GM23338 (cell line): ENCODE results near the gene KCNT2. TPM values are rescaled to one million over a fixed set of nuclear protein-coding genes. Genes with fewer than 3 reads are reported as not detected.

Source experiments
- ATAC-seq: fragments of 200-7000 bp; cut with Tn5 transposase; 3 replicates; pipeline ENCODE4 v1.9.1; 2020
- DNase-seq: peaks from one replicate; pipeline ENCODE4 v3.0.0-alpha.2; 2015; ENCODE audit warnings: low spot score
- H2AFZ ChIP-seq: fragments of 200-600 bp; sonication (generic); 2 replicates; pipeline ENCODE4 v1.8.0; 2016; ENCODE audit warnings: antibody characterized with exemption, mild to moderate bottlenecking, moderate library complexity
- H3F3A ChIP-seq: fragments of 200-600 bp; sonication (generic); replicated peaks from 2 replicates; pipeline ENCODE4 v1.8.0; 2017; ENCODE audit warnings: antibody characterized with exemption, mixed run types, low read depth
- H3K27ac ChIP-seq: fragments of 200-600 bp; sonication (generic); 2 replicates; pipeline ENCODE4 v1.6.1; 2016; ENCODE audit warnings: low read depth
- H3K27me3 ChIP-seq: fragments of 200-600 bp; sonication (generic); 2 replicates; pipeline ENCODE4 v1.8.0; 2016; ENCODE audit warnings: mild to moderate bottlenecking, mixed run types, moderate library complexity; ENCODE audit not compliant: insufficient read depth
- H3K36me3 ChIP-seq: fragments of 200-600 bp; sonication (generic); 2 replicates; pipeline ENCODE4 v1.8.0; 2016; ENCODE audit warnings: mild to moderate bottlenecking; ENCODE audit not compliant: insufficient read depth
- H3K4me1 ChIP-seq: fragments of 200-600 bp; sonication (generic); 2 replicates; pipeline ENCODE4 v1.8.0; 2016; ENCODE audit warnings: mild to moderate bottlenecking, moderate library complexity; ENCODE audit not compliant: insufficient read depth
- H3K4me2 ChIP-seq: fragments of 200-600 bp; sonication (generic); 2 replicates; pipeline ENCODE4 v1.7.1; 2017; ENCODE audit warnings: mixed run types
- H3K4me3 ChIP-seq: fragments of 200-600 bp; sonication (generic); 2 replicates; pipeline ENCODE4 v1.6.1; 2016; ENCODE audit warnings: mixed run types
- H3K79me2 ChIP-seq: fragments of 200-600 bp; sonication (generic); replicated peaks from 2 replicates; pipeline ENCODE4 v1.8.0; 2017; ENCODE audit warnings: mild to moderate bottlenecking; ENCODE audit not compliant: insufficient read depth
- H3K9me2 ChIP-seq: fragments of 200-600 bp; sonication (generic); 2 replicates; pipeline ENCODE4 v1.8.0; 2017; ENCODE audit not compliant: insufficient read depth
- H4K20me1 ChIP-seq: fragments of 200-600 bp; sonication (generic); replicated peaks from 2 replicates; pipeline ENCODE4 v1.8.0; 2017; ENCODE audit warnings: mild to moderate bottlenecking; ENCODE audit not compliant: insufficient read depth
- H3K27ac Mint-ChIP-seq: 2 replicates; pipeline ENCODE4 v1.8.0; 2020; ENCODE audit warnings: inconsistent platforms, mild to moderate bottlenecking, moderate library complexity, mixed read lengths
- H3K27me3 Mint-ChIP-seq: 3 replicates; pipeline ENCODE4 v1.8.0; 2022; ENCODE audit warnings: low read depth, mild to moderate bottlenecking, moderate library complexity, mixed read lengths, inconsistent platforms; ENCODE audit not compliant: insufficient read depth, poor library complexity
- H3K36me3 Mint-ChIP-seq: 3 replicates; pipeline ENCODE4 v1.8.0; 2021; ENCODE audit warnings: low read depth, mild to moderate bottlenecking, inconsistent platforms, moderate library complexity, mixed read lengths
- H3K4me1 Mint-ChIP-seq: 3 replicates; pipeline ENCODE4 v1.8.0; 2020; ENCODE audit warnings: mild to moderate bottlenecking, inconsistent platforms, mixed read lengths
- H3K4me3 Mint-ChIP-seq: 3 replicates; pipeline ENCODE4 v1.8.0; 2021; ENCODE audit warnings: moderate library complexity, mild to moderate bottlenecking, inconsistent platforms, mixed read lengths
- H3K9me3 Mint-ChIP-seq: 3 replicates; pipeline ENCODE4 v1.8.0; 2020; ENCODE audit warnings: moderate library complexity, mild to moderate bottlenecking, inconsistent platforms, mixed read lengths
- CREB1 ChIP-seq: fragments of 250-450 bp; sonication (Bioruptor Pico); IDR thresholded peaks from 2 replicates; pipeline ENCODE4 v1.5.0; 2020; ENCODE audit warnings: low read depth, mild to moderate bottlenecking, moderate library complexity
- CTCF ChIP-seq, 2 experiments: fragments of 200-600 bp in 1 of 2; sonication (generic) in 1 of 2; conservative IDR thresholded peaks; 2 replicates each; pipeline versions ENCODE4 v1.5.1 to v1.6.1; 2016 to 2017; ENCODE audit warnings: antibody characterized with exemption in 2 of 2, low read depth in 2 of 2, mild to moderate bottlenecking in 2 of 2, moderate library complexity in 1 of 2
- ETS1 ChIP-seq: IDR thresholded peaks from 2 replicates; pipeline ENCODE4 v1.6.1; 2016; ENCODE audit warnings: antibody characterized with exemption
- EZH2 ChIP-seq: fragments of 200-600 bp; sonication (generic); IDR thresholded peaks from one replicate; pipeline ENCODE4 v1.8.0; 2017; ENCODE audit warnings: antibody characterized with exemption, mild to moderate bottlenecking, low read depth; ENCODE audit not compliant: unreplicated experiment
- JUNB ChIP-seq: IDR thresholded peaks from one replicate; pipeline ENCODE4 v1.6.1; 2016; ENCODE audit warnings: antibody characterized with exemption; ENCODE audit not compliant: unreplicated experiment
- NANOG ChIP-seq: IDR thresholded peaks from 2 replicates; pipeline ENCODE4 v1.6.1; 2016; ENCODE audit warnings: antibody characterized with exemption, borderline replicate concordance
- POLR2AphosphoS5 ChIP-seq: IDR thresholded peaks from 2 replicates; pipeline ENCODE4 v1.6.1; 2016; ENCODE audit warnings: antibody characterized with exemption, low read depth
- REST ChIP-seq: IDR thresholded peaks from one replicate; pipeline ENCODE4 v1.6.1; 2018; ENCODE audit warnings: antibody characterized with exemption; ENCODE audit not compliant: unreplicated experiment
- STAT1 ChIP-seq: IDR thresholded peaks from one replicate; pipeline ENCODE4 v1.6.1; 2016; ENCODE audit warnings: antibody characterized with exemption; ENCODE audit not compliant: unreplicated experiment
- ZNF114 ChIP-seq: fragments of 250-450 bp; sonication (Bioruptor Pico); IDR thresholded peaks from 2 replicates; pipeline ENCODE4 v1.5.0; 2020; ENCODE audit warnings: mild to moderate bottlenecking, moderate library complexity
- ZNF331 ChIP-seq: fragments of 250-450 bp; sonication (Bioruptor Pico); IDR thresholded peaks from 2 replicates; pipeline ENCODE4 v1.5.0; 2020; ENCODE audit warnings: low read depth, mild to moderate bottlenecking, moderate library complexity
- polyA plus RNA-seq: library from polyadenylated mRNA; unstranded; fragments of >200 nt; fragmentation: Nextera tagmentation; extraction: Ambion mirVana; gene quantifications from 2 replicates; pipeline ENCODE4 v1.2.1, GENCODE V29; 2016
- total RNA-seq: library from RNA; depleted of rRNA; stranded (reverse); fragments of >200 nt; shearing (Covaris generic); gene quantifications from 2 replicates; pipeline ENCODE4 v1.2.3, GENCODE V29; 2014

The KCNT2 gene
- total and polyA plus RNA-seq, 2 experiments from 2014 or later, result 5.4 to 13.4 TPM

DNA sequence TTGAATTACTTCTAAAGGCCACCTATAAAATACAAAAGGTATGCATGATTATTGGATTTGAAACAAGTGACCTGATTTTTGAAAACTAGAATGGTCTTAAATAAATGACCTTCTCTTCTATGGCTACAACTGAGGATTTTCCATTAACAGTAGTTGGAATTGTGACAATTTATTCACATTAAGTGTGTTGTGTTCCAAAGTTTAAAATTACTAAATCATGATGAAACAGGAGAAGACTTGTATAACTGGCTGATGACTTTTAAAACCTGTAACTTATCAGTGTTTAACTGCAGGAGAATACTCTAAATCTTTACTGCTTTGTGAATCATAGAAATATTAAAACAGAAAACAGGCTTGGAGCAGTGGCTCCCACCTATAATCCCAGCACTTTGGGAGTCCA is 4.6 kb downstream of the KCNT2 start (continued):
- TF ChIP-seq NANOG (no peak), JUNB (no peak), REST (no peak), CREB1 (no peak), ETS1 (no peak), STAT1 (no peak)

DNA sequence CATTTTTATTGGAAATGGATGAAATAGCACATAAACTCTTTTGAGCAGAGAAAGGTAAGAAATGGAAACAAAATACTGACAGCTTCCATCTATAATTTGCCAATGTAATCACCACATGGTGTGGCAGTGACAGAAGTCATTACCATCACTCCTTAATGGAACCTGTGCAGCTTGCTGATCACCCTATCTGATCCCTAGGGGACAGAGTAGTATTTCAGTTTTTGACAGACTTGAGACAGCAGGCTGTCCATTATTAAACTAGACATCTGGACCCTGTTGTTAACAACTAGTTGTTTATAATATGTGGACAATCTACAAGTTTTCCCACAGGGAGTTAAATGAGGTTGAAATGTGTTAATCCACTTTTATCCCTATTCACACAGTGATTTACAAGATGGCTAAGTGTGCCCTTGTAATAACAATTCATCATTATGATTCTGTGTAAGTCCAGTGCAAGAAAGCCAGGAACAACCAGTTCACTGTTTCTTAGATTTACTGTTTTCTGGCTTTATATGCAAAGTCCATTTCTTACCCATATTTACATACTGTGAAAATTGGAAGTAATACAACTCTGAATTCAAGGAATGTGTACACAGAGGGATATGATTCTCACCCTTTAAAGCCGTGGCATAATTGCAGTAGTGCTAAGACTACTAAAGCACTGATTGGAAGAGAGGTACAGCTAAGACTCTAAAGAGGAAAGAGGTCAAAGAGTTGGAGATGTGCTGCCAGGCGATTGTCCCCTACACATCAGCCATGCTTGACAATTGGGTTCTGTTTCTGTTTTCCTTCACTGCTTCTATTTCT is 9.1 kb downstream of the KCNT2 start:
- Mint-ChIP-seq H3K27me3 (no peaks in the 10 kb centered on the region), H3K4me3 (no peak overlapping the region), H3K9me3 (no peaks in the 10 kb centered on the region), H3K27ac (peak overlapping the region; percentile 18; the same call in 1 of the 2 replicates), H3K4me1 (peaks cover 5% of the 10 kb centered on the region), H3K36me3 (0 out of 3 replicates have a peak, but pooled peaks cover 8% of the 10 kb centered on the region)
- DNase-seq (no peak), ATAC-seq (no peak)
- Histone ChIP-seq H3K79me2 (peaks cover 94% of the 10 kb centered on the region), H4K20me1 (peaks cover 21% of the 10 kb centered on the region), H3K9me2 (no peaks in the 10 kb centered on the region), H3K4me1 (no peaks in the 10 kb centered on the region), H2AFZ (no peak overlapping the region), H3F3A (no peaks in the 10 kb centered on the region), H3K36me3 (no peaks in the 10 kb centered on the region; the same call in 1 of the 2 replicates), H3K27me3 (no peaks in the 10 kb centered on the region), H3K4me2 (no peak overlapping the region), H3K27ac (no peak overlapping the region), H3K4me3 (no peak overlapping the region)
- no peak for TF ChIP-seq NANOG
- no peak for TF ChIP-seq POLR2AphosphoS5
- no peak for TF ChIP-seq ZNF114 (CRISPR knock-in tag)

GRCh38 chr1:196594700-196595099 is 13.5 kb downstream of the KCNT2 start:
- Histone ChIP-seq H3F3A (no peaks in the 10 kb centered on the region), H3K4me3 (no peak overlapping the region), H2AFZ (no peak overlapping the region), H3K4me2 (no peak overlapping the region), H3K79me2 (peaks cover 59% of the 10 kb centered on the region), H3K4me1 (no peaks in the 10 kb centered on the region; the same call in 1 of the 2 replicates), H3K36me3 (no peaks in the 10 kb centered on the region), H3K27me3 (no peaks in the 10 kb centered on the region), H3K27ac (no peak overlapping the region), H4K20me1 (peaks cover 9% of the 10 kb centered on the region), H3K9me2 (no peaks in the 10 kb centered on the region)
- DNase-seq (no peak), ATAC-seq (no peak)
- Mint-ChIP-seq H3K4me1 (peaks cover 18% of the 10 kb centered on the region), H3K27me3 (no peaks in the 10 kb centered on the region), H3K36me3 (0 out of 3 replicates have a peak, but pooled peaks cover 3% of the 10 kb centered on the region), H3K4me3 (no peak overlapping the region), H3K9me3 (no peaks in the 10 kb centered on the region), H3K27ac (no peak overlapping the region)
- TF ChIP-seq CTCF (conservative IDR thresholded peaks at IDR 0.05; ENCODE audit: low read depth in 2 of 2) (no peak), EZH2 (no peak), ZNF114 (CRISPR knock-in tag) (no peak), CREB1 (no peak), STAT1 (no peak), REST (no peak), NANOG (no peak), POLR2AphosphoS5 (no peak), ZNF331 (CRISPR knock-in tag) (no peak), JUNB (no peak)
